GM19035 (cell line): ENCODE data around the gene CELF4.

Experiments
- ATAC-seq: cut with Tn5 transposase; IDR thresholded peaks from one replicate; pipeline ENCODE4 v1.9.1; 2021; ENCODE audit not compliant: unreplicated experiment

Gene CELF4

DNA sequence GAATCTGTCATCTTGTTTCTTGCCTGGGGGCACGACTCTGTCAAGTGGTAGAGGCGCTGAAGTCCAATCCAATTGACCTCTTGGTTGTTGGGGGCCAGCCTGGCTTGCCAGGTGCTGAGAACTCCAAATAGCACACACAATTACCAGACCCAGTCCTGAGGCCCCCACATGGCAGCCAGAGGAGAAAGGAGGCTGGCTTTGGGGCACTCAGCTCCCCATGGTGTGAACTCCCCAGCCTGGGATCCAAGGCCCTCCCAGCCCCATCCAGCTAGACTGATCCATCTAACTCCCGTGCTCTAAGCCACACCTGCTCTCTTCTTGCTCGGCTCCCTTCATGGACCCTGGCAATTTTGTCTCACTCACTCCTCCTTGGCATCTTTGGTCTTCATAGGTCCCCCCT lies 170.0 kb downstream of the CELF4 start:
- ATAC-seq: no peak

DNA sequence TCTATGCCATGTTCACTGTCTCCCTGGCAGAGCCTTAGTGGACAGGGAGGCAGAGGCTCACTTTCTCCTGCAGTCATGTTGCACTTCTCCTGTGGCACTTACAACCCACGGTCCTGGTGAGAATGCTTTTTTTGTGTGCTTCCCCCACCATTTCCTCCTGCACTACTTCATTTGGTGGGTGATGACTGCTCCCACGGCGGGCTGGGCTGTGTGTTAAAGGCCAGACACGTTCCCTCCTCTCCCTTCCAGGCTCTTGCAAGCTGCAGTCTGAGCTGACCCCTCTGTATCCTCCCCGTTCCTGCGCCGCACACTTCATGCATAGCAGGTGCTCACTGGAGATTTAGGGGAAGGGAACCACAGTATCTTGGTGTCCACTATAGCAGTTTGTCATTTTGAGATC lies 170.5 kb downstream of the CELF4 start:
- no peak for ATAC-seq

GRCh38 chr18:37394610-37394965 lies 171.0 kb downstream of the CELF4 start:
- ATAC-seq: no peak

DNA sequence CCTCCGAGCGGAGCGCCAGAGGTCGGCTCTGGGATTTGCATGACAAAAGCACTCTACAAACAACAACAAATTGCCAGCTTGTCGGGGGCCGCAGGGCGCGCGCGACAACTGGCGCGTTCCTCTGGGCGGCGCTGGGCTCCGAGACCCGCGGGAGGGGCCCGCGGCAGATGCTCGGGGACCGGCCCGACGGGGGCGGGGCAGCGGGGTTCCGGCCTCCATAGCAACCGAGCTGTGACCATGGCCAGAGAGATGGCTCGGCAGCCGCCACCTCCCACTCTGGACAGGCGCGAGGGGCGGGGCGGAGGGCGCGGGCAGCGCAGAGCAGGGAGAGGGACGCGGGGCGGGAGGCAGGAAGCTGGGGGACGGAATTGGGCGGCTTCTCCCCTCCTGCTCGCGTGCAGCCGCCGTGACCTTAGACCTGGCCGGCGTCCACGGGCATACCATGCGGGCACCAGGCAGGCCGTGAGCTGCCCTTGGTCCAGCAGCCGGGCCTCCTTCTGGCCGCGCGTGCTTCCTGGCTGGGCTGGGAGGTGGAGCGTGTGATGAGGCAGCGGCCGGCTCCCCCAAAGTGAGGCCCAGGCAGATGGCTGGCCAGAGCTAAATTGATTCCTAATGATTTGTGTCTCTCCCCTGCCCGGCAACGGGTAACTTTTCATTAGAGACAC lies 171.5 kb downstream of the CELF4 start:
- ATAC-seq: peak; percentile 35

GRCh38 chr18:37393221-37393827 lies 172.3 kb downstream of the CELF4 start:
- no peak for ATAC-seq

DNA sequence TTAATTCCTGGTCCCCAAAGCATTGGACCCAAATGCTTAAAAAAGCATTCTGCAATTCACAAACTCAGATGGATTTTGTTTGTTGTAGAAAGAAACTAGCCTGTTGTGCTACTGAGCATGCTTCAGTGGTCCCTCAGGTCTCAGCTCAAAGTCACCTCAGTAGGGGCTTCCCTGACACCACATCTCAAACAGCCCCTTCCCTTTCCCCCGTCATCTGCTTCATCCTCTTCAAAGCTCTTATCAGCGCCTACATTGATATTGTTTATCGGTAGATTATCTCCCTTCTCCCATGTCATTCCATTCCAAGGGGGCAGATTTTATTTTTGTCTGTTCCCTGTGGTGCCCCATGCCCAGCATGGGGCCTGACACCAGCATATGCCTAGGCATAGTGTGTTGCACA lies 172.9 kb downstream of the CELF4 start:
- peak; percentile 21 for ATAC-seq

DNA sequence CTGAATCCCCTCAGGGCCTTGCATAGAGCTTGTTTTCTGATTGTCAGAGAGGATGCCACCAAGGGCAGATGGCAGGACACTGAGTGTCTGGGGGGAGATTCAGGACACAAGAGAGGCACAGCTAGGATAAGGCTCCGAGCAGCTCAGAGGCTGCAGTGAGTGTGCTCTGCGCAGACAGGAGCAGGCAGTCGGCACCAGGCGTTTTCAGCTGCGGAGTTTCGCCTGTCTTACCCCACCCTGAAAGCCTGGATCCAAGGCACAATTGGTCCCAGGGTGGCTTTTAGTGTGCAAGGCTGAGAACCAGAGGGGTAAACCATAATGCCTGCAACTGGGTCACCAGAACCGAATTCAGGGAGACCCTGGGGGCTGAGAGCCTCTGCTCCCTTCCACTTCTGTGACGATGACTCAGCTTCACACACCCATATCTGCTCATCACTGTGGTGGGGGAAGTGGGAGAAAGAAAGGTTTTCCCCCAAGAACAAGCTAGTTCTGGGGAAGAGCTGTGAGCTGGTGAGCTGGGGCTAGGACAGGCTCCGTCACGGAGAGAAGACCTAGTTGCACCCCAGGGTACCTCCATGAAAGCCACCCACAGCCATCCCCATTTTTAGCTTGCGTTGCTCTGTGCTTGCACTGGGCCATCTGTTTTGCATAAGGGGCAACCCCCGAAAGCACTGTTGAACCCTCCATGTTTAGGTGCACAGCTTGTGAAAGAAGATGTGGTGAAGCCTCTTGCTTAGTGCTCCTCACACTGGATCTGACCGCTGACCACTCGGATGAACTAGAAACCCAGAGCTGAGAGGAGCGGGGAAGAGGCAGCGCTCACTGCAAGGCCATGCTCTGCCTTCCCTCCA lies 173.7 kb downstream of the CELF4 start:
- ATAC-seq: peak; percentile 81

GRCh38 chr18:37391156-37391555 lies 174.4 kb downstream of the CELF4 start:
- no peak for ATAC-seq

DNA sequence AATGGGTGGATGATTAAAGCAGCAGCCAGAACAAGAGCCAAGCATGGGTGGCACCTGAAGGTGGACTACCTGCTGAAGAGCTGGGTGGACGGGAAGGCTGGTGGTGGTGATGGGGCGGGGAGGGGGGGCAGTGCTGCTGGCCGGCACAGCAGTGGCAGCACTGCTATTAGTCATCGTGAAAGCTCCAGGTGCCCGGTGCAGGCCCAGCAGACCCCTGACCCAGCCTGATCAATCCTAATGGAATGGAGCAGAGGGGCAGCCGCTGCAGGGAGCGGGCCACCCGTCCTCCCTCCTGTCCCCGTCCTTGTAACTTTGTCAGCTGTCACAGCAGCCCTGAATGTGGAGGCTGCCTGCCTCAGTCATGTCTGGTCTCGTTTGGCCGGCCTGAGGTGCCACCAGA lies 174.9 kb downstream of the CELF4 start:
- ATAC-seq: no peak

GRCh38 chr18:37389684-37390368 lies 175.8 kb downstream of the CELF4 start:
- no peak for ATAC-seq

GRCh38 chr18:37389041-37389440 lies 176.6 kb downstream of the CELF4 start:
- no peak for ATAC-seq

DNA sequence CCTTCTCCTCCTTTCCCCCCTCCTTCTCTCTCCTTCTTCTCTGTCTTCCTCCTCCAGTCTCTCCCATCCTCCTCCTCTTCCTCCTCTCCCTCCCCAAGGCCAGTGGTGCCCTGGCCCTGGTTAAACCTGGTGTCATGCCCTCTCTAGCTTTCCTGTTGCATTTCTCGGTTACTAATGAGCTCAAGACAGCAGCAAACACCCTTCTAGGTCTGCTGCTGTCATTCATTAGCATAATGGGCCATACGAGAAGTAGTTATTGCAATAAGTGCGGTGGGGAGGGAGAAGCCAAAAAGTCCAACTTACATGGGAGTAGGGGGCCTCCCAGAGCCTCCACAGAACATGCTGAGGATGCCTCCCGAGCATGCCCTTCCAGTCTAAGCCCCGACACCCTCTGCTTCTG lies 177.2 kb downstream of the CELF4 start:
- no peak for ATAC-seq

DNA sequence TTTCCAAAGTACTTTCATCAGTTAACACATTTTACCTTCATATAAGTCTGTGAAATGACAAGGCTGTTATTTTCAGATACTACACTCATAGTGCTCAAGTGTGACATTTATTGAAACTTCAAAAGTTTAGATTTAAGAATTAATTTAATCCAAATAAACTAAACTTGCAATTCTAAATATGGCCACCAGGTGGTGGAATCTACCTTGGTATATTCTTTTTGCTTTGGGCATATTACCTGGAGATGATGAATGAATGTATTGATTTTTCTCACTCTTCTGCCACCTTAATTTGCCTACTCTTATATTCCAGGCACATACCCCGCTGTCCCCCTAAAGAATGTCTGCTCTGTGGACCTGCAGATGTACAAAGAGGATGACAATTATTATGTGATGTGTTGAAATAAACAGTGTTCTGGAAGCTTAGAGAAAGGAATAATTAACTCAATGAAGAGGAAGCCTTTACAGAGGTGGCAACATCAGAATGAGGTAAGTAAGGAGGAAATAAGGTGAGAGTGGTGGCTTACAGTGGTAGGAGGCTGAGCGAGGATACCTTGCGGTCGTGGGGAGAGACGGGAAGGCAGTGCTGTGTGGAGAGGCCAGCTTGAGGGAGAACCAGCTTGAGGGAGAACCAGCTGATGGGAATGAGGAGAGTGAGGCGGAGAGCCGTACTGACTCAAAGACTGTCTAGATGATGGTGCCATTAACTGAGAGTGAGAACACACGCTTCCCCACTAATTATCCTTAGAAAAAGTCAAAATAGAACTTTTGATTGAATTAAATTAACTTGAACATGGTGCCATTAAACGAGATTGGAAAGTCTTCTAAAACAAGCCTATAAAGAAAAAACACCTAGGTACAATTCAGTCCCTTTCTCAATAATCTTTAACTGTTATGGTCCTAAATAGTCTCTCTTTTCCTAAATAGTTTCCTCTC lies 179.5 kb downstream of the CELF4 start:
- ATAC-seq: no peak

GRCh38 chr18:37383846-37384595 lies 181.6 kb downstream of the CELF4 start:
- no peak for ATAC-seq

DNA sequence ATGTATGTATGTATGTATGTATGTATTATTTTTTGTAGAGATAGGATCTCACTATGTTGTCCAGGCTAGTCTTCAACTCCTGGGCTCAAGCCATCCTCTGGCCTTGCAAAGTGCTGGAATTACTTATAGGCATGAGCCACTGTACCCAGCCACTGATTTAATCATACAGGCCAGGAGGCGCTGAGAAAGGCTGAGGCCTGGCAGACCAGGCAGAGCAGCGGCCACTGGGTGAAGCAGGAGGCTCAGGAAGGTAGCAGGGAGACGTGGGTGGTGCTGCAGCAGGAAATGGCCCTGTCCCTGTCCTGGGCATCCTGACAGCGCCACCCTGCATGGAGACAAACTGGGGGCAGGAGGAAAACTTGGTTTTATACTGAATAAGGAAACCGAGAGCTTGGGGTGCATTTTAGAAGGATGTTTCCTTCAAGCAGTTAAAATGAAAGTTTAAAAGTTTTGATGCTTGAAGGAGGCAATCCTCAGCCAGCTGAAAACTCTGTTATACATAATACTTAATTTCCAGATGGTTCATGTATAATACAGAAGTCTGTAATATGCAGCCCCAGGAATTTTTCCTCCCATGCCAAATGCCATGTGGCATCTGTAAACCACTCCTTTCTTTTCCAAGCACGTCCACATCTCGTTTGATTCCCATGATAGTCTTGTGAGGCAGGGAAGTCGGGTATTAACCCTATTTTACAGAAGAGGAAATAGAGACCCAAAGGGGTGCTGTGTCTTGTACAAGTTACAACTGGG lies 182.4 kb downstream of the CELF4 start:
- no peak for ATAC-seq

- ATAC-seq: no peak
Observed at GRCh38 chr18:37381554-37381953, 184.0 kb downstream of the CELF4 start.

- ATAC-seq: no peak
Observed at GRCh38 chr18:37380546-37381110, 185.0 kb downstream of the CELF4 start.

DNA sequence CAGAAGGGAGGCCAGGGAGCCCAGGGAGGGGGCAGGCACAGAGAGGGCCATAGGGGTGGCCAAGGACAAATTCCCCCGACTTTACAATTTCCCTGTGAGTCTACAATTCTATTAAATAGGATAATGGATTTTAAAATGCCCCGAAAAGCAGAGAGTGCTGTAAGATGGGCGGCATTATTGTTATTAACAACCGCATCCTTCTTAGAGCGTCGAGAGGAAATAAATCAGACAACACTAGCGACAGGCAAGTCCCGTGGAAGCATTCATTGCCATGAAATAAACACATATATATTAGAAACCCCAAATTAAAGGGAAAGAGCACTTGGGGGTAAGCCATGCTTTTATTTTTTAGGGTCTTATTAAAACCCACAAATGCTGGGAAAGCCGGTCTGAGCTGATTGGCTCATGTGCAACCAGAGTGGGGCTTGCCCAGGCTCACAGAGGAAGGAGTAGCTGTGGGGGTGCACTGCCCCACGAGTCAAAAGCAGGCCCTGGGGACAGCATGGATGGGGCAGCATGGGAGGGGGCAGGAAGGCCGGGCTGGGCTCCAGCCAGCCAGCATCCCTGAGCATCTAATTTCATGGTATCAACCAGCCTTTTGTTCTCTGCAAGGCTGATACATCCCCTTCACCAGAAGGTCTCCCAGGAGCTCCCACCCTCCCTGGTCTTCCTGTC lies 187.1 kb downstream of the CELF4 start:
- no peak for ATAC-seq
